ELF-1 (cell line): ENCODE measurements around the gene SERPINB11.
"Not testable (repeated sequence)": the region's sequence is repeated elsewhere in the genome, so short reads cannot be mapped to it uniquely, and the experiment has no call there.

ENCODE experiments used
- DNase-seq: peaks from one replicate; pipeline ENCODE4 v3.0.0-alpha.2; 2016; ENCODE audit warnings: low read depth, low spot score

SERPINB11 gene

GRCh38 chr18:63725682-63726480 is 23.1 kb downstream of the SERPINB11 start:
- no peak for DNase-seq

DNA sequence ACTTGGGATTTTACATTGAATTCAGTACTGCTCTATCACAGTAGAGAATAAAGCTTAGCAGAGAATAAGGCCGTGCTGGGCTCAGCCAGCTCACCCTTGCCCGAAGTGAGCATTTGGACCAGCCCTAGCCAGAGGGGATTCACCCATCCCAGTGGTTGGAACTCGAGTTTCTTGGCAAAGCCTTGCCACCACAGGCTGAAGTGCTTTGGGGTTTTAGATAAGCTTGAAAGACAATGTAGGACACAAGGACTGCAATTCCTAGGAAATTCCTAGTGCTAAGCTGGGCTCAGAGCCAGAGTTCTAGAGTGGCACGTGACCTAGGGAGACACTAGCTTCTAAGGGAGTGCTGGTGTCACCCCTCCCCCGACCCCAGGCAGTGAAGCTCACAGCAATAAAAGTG is 28.0 kb downstream of the SERPINB11 start:
- DNase-seq = peak; percentile 21

DNA sequence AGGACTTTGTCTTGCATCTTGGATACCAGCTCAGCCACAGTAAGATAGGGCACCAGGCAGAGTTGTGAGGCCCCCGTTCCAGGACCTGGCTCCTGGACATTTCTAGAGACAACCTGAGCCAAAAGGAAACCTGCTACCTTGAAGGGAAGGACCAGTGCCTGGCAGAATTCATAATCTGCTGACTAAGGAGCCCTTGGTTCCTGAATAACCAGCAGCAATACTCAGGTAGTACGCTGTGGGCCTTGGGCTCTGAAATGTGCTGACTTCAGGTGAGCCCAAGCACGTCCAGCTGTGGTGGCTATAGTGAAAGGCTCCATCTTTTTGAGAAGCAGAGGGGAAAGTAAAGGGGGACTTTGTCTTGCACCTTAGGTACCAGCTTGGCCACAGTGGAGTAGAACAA is 28.5 kb downstream of the SERPINB11 start:
- no peak for DNase-seq

GRCh38 chr18:63736876-63737275 is 34.1 kb downstream of the SERPINB11 start:
- DNase-seq = no peak

GRCh38 chr18:63741769-63742168 is 39.0 kb downstream of the SERPINB11 start:
- no peak for DNase-seq

- DNase-seq = no peak
These were observed 44.2 kb downstream of the SERPINB11 start for GRCh38 chr18:63747006-63747405.

GRCh38 chr18:63749489-63749888 is 46.7 kb downstream of the SERPINB11 start:
- no peak for DNase-seq

DNA sequence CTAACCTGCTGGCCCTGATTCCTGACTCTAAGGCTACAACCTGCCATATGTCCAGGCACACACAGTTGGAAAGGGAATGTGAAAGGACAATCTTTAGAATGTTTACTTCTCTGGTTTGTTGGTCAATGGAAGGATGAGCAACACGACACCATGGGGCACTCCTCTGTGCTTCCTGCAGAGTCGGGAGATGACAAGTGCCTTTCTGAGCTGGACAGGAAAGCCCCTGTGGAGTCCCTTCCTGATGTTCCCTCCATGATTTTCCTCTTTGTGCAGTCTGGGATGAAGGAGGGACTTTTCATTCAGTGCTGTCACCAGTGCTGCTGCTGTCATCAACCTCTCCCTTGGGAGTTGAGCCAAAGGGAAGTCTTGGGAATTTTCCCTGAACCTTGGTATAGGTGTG is 49.9 kb downstream of the SERPINB11 start:
- no peak for DNase-seq

DNA sequence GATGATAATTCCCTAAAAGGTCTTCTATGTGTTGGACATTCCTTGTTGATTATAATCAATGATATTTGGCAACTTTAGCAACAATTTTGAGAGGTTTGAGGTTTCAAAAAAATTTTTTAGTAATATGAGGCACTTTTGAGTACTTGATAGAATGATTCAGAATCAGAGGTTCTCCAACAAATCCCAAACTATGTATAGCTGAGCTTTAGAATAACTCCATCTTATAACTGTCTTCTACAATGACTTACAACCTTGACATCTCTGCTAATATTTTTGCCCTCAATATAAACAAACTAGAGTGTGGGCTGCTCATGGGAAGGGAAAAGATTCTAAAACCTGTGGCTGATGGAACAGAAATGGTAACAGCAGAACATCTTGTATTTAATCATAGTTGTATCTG is 50.9 kb downstream of the SERPINB11 start:
- DNase-seq = no peak

DNA sequence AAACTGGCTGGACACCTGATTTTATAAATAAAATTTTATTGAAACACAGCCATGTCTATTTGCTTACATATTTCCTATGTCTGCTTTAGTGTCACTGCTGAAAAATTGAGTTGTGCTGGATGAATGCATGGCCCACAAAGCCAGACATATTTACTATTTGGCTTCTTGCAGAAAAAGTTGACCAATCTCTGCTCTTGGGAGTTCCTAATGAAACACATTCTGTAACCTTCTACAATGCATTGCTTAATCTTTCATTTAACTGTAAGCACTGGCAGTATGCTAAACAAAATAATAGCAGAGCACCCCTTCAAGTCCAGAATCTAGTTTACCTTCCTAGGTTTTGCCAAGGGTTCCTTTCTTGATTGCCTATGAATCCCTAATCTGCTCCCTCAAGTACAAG is 54.8 kb downstream of the SERPINB11 start:
- DNase-seq = no peak

- no peak for DNase-seq
These were observed 56.0 kb downstream of the SERPINB11 start for GRCh38 chr18:63758615-63759240.

GRCh38 chr18:63759786-63760185 is 57.0 kb downstream of the SERPINB11 start:
- not testable (repeated sequence) for DNase-seq

DNA sequence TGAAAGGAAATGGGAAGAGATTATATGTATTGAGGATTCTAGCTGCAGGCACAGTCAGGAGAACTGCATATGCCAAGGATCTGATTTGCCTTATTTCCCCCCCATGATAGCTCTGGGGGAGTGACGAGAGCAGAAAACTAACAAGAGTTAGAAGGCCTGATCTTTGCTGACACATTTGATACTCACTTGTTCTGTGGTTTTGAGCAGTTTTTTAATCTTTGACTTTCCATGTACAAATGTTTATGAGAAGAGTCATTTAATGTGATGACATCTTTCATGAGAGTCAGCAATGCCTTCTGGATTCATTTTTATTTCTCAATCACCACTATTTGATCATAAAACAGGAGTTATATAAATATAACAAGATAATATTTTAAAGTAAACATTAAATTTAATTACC is 59.8 kb downstream of the SERPINB11 start:
- DNase-seq = no peak

DNA sequence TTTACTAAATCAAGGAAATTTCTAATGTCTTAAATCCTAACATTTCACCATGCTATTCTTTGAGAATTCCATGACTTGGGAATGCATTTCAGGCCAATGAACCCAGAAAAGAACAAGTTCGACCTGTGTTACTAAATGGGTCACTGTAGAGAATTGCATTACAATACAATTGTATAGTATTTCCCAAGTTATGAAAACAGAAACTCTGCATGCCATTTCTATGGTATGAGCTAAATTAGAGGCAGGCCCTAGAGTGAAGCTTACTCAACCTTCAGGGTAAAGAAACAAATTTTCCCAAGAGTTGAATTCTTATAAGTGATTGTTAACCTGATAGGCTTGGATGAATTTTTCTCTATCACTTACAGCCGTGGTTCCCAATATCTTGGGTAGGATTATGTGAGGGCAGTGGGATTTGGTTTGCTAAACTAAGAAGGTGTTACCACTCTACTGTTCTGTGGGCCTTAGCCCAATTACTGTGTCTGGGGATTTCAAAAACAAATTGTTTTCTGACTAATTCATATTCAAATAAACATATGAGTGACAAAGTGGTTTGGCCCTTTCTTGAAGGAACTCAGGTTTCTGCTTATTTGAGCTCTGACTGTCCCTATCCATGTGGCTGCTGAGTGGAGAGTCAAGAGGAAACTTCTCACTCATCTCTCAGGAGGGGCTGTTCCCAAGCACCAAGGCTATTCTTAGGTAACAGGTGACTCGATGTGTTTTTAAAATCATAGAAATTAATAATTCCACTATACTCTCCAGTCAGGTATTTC is 61.3 kb downstream of the SERPINB11 start:
- no peak for DNase-seq

- DNase-seq = no peak
These were observed 63.1 kb downstream of the SERPINB11 start for GRCh38 chr18:63765837-63766236.
